GM12872 (cell line): Measurements from ENCODE around the gene GLB1L3.
A peak's percentile ranks its signal among the peaks of the same experiment; 100 is the strongest.

Source experiments
- CTCF ChIP-seq: IDR thresholded peaks from 3 replicates; pipeline ENCODE4 v1.5.1; 2011; ENCODE audit warnings: low read depth, mild to moderate bottlenecking, low read length, moderate library complexity; ENCODE audit not compliant: insufficient read depth

The GLB1L3 gene

GRCh38 chr11:134275534-134276395, at the start of gene GLB1L3:
TSS of gene GLB1L3 (plus strand) at chr11:134276379. CDS start at chr11:134276741, 362 bp downstream.
- peak; percentile 37; the same call in 2 of the 3 replicates for TF ChIP-seq CTCF

DNA sequence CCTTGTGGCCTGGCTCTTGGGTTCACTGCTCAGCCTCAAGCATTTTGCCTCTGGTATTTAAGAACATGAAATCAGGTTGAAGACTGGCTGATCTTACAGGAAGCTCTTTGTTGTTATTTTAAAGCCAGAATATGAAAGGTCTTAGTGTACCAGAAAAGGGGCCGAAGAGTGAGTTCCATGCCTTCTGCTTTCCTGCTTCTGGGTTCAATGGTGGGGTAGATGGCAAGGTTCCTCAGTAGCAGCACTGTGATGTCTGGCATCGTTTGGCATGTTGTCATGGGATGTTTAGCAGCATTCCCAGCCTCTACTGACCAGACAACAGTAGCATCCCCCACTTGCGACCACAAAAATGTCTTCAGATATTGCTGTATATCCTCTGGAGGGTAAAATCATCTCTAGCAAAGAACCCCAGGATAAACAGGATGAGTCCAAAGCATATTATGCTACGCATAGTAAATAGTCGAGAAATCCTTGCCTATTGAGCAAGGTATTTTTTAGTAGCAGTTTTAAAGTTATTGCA, 49.3 kb upstream of the GLB1L3 start:
- TF ChIP-seq CTCF: no peak

GRCh38 chr11:134228625-134229024, 47.6 kb upstream of the GLB1L3 start:
- no peak for TF ChIP-seq CTCF

GRCh38 chr11:134229126-134229790, 46.9 kb upstream of the GLB1L3 start:
- no peak for TF ChIP-seq CTCF

DNA sequence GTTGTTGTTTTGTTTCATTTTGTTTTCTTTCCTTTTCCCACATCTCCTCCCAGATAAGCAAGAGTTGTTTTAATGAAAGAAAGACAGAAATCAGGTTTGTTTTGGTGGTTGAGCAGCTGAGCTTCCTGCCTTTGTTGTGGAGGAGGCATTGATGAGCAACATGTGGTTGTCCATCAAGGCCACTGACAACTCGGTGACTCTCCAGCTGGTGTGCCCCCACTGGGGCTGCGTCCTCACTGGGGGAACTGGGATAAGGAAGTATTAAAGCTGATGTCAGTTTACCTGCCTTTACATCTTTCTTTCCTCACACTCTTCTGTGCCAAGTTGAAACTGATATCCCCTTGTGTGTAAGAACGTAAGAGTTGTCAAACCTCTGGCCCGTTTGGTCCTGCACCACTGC, 45.8 kb upstream of the GLB1L3 start:
- TF ChIP-seq CTCF: no peak

- TF ChIP-seq CTCF: no peak
Observed at GRCh38 chr11:134231958-134232659, 44.1 kb upstream of the GLB1L3 start.

- no peak for TF ChIP-seq CTCF
Observed at GRCh38 chr11:134233729-134234179, 42.4 kb upstream of the GLB1L3 start.
